ENCODE results near the gene MYL9. TPM values are rescaled to one million over a fixed set of nuclear protein-coding genes. Genes with fewer than 3 reads are reported as not detected.

Gene MYL9
- total RNA-seq, 4 donors from 2014 or later: 60.9 to 161 (median 80.3) TPM

- Histone ChIP-seq H3K4me1 (no peaks in the 10 kb centered on the region), H3K27me3 (no peaks in the 10 kb centered on the region), H3K9me3 (no peaks in the 10 kb centered on the region), H3K27ac (no peak overlapping the region), H3K36me3 (peaks cover 53 to 69% of the 10 kb centered on the region in 2 donors), H3K4me3 (replicated peaks in 1 of 3) (no peak overlapping the region)
- DNase-seq: no peak
- intact Hi-C loops (cut with DNase I): no loop called here
- 89 to 91% methylated on average over 26 to 28 of the region's 31 CpGs for WGBS, 2 donors
- TF ChIP-seq POLR2A (IDR thresholded peaks at IDR 0.05): no peak
- TF ChIP-seq CTCF (IDR thresholded peaks at IDR 0.05): no peak
These were observed 41.4 kb upstream of the MYL9 start for GRCh38 chr20:36499723-36500501.

GRCh38 chr20:36501367-36502006 lies 39.8 kb upstream of the MYL9 start:
- H3K4me3 ChIP-seq (replicated peaks in 1 of 3): no peak overlapping the region
- TF ChIP-seq POLR2A (IDR thresholded peaks at IDR 0.05): no peak
- no peak for TF ChIP-seq CTCF (IDR thresholded peaks at IDR 0.05)
- H3K4me1 ChIP-seq: no peaks in the 10 kb centered on the region
- intact Hi-C loops (cut with DNase I): no loop called here
- H3K9me3 ChIP-seq: no peaks in the 10 kb centered on the region
- no peak for DNase-seq
- 71 to 79% methylated on average over 3 of the region's 3 CpGs for WGBS, 2 donors
- H3K36me3 ChIP-seq: peaks cover 53 to 77% of the 10 kb centered on the region in 2 donors
- no peak overlapping the region for H3K27ac ChIP-seq
- H3K27me3 ChIP-seq: no peaks in the 10 kb centered on the region

GRCh38 chr20:36504295-36504694 lies 37.0 kb upstream of the MYL9 start:
- no peak for DNase-seq
- no peaks in the 10 kb centered on the region for H3K4me1 ChIP-seq
- H3K9me3 ChIP-seq: no peaks in the 10 kb centered on the region
- intact Hi-C loops (cut with DNase I): no loop called here
- no peak overlapping the region for H3K27ac ChIP-seq
- no peaks in the 10 kb centered on the region for H3K27me3 ChIP-seq
- no peak overlapping the region for H3K4me3 ChIP-seq (replicated peaks in 1 of 3)
- H3K36me3 ChIP-seq: peaks cover 39 to 49% of the 10 kb centered on the region in 2 donors
- 94 to 97% methylated on average over 4 of the region's 4 CpGs for WGBS, 2 donors
- no peak for TF ChIP-seq CTCF (IDR thresholded peaks at IDR 0.05)

GRCh38 chr20:36506253-36506652 lies 35.1 kb upstream of the MYL9 start:
- no peak overlapping the region for H3K4me3 ChIP-seq (replicated peaks in 1 of 3)
- no peaks in the 10 kb centered on the region for H3K4me1 ChIP-seq
- intact Hi-C loops (cut with DNase I): no loop called here
- 68 to 76% methylated on average over 1 of the region's 1 CpG for WGBS, 2 donors
- no peaks in the 10 kb centered on the region for H3K9me3 ChIP-seq
- H3K27ac ChIP-seq: no peak overlapping the region
- TF ChIP-seq POLR2A (IDR thresholded peaks at IDR 0.05) (no peak), CTCF (IDR thresholded peaks at IDR 0.05) (peak in 1 of 6 experiments; percentile 28)
- DNase-seq: no peak
- peaks cover 33 to 34% of the 10 kb centered on the region in 2 donors for H3K36me3 ChIP-seq
- no peaks in the 10 kb centered on the region for H3K27me3 ChIP-seq

- DNase-seq: no peak
- 89 to 98% methylated on average over 6 of the region's 6 CpGs for WGBS, 2 donors
- no peak for TF ChIP-seq POLR2A (IDR thresholded peaks at IDR 0.05)
- no peak for TF ChIP-seq CTCF (IDR thresholded peaks at IDR 0.05)
- Histone ChIP-seq H3K9me3 (no peaks in the 10 kb centered on the region), H3K27me3 (no peaks in the 10 kb centered on the region), H3K4me1 (no peaks in the 10 kb centered on the region), H3K36me3 (peaks cover 19 to 29% of the 10 kb centered on the region in 2 donors), H3K27ac (no peak overlapping the region), H3K4me3 (replicated peaks in 1 of 3) (no peak overlapping the region)
- intact Hi-C loops (cut with DNase I): no loop called here
These were observed 33.6 kb upstream of the MYL9 start for GRCh38 chr20:36507746-36508145.
